ENCODE results near the gene TMEM94.

TMEM94 gene

GRCh38 chr17:75525806-75526554 lies 69.5 kb downstream of the TMEM94 start:
- DNase-seq (ENCODE audit: low spot score) = no peak

- no peak for DNase-seq (ENCODE audit: low spot score)
Observed at GRCh38 chr17:75526555-75527270, 70.3 kb downstream of the TMEM94 start.

- no peak for DNase-seq (ENCODE audit: low spot score)
Observed at GRCh38 chr17:75530837-75531720, 74.6 kb downstream of the TMEM94 start.

- no peak for DNase-seq (ENCODE audit: low spot score)
Observed at GRCh38 chr17:75531721-75532072, 75.3 kb downstream of the TMEM94 start.

- peak; percentile 32 for DNase-seq (ENCODE audit: low spot score)
Observed at GRCh38 chr17:75535119-75535537, 78.7 kb downstream of the TMEM94 start.

GRCh38 chr17:75535871-75536270 lies 79.4 kb downstream of the TMEM94 start:
- DNase-seq (ENCODE audit: low spot score) = no peak

- DNase-seq (ENCODE audit: low spot score) = no peak
Observed at GRCh38 chr17:75536366-75536765, 79.9 kb downstream of the TMEM94 start.

GRCh38 chr17:75539967-75540729 lies 83.7 kb downstream of the TMEM94 start:
- no peak for DNase-seq (ENCODE audit: low spot score)

GRCh38 chr17:75540923-75541503 lies 84.6 kb downstream of the TMEM94 start:
- DNase-seq (ENCODE audit: low spot score) = no peak

- no peak for DNase-seq (ENCODE audit: low spot score)
Observed at GRCh38 chr17:75542229-75542628, 85.8 kb downstream of the TMEM94 start.

- DNase-seq (ENCODE audit: low spot score) = no peak
Observed at GRCh38 chr17:75542728-75543336, 86.4 kb downstream of the TMEM94 start.

- DNase-seq (ENCODE audit: low spot score) = no peak
Observed at GRCh38 chr17:75544250-75544649, 87.8 kb downstream of the TMEM94 start.

GRCh38 chr17:75546181-75546580 lies 89.7 kb downstream of the TMEM94 start:
- DNase-seq (ENCODE audit: low spot score) = no peak

GRCh38 chr17:75547091-75547490 lies 90.7 kb downstream of the TMEM94 start:
- no peak for DNase-seq (ENCODE audit: low spot score)

- no peak for DNase-seq (ENCODE audit: low spot score)
Observed at GRCh38 chr17:75548813-75549212, 92.4 kb downstream of the TMEM94 start.
